ENCODE data around the gene CAB39. TPM values are rescaled to one million over a fixed set of nuclear protein-coding genes. Genes with fewer than 3 reads are reported as not detected.

The CAB39 gene
- total RNA-seq, 2 experiments from 2014 or later: 128 to 129 TPM

GRCh38 chr2:230738391-230738811 is 25.8 kb downstream of the CAB39 start:
- ChIA-PET CTCF (no interaction called here), POLR2A (interaction anchor here (1.0 kb wide), 1 partner anchor 10 kb away, joined by 3 read pairs; no protein-coding TSS in a partner anchor)
- Mint-ChIP-seq H3K9me3 (no peaks in the 10 kb centered on the region), H3K36me3 (peaks cover 32% of the 10 kb centered on the region), H3K4me3 (no peak overlapping the region), H3K27ac (peak overlapping the region; percentile 63), H3K27me3 (no peaks in the 10 kb centered on the region), H3K4me1 (ENCODE audit: low read depth) (peaks cover 77% of the 10 kb centered on the region)
- intact Hi-C loops (cut with micrococcal nuclease): loop anchor here (5.0 kb wide), 1 partner anchor 34 kb away; no protein-coding TSS in a partner anchor
- no peak for DNase-seq

GRCh38 chr2:230738924-230739323 is 26.3 kb downstream of the CAB39 start:
- Mint-ChIP-seq H3K9me3 (no peaks in the 10 kb centered on the region), H3K27me3 (no peaks in the 10 kb centered on the region), H3K36me3 (peaks cover 34% of the 10 kb centered on the region), H3K4me3 (no peak overlapping the region), H3K4me1 (ENCODE audit: low read depth) (peaks cover 72% of the 10 kb centered on the region), H3K27ac (no peak overlapping the region)
- DNase-seq: no peak
- ChIA-PET POLR2A (interaction anchor here (1.0 kb wide), 1 partner anchor 9 kb away, joined by 3 read pairs; no protein-coding TSS in a partner anchor), CTCF (interaction anchor here (1.3 kb wide), 1 partner anchor 85 kb away, joined by 4 read pairs; no protein-coding TSS in a partner anchor)
- intact Hi-C loops (cut with micrococcal nuclease): loop anchor here (5.0 kb wide), 1 partner anchor 33 kb away; no protein-coding TSS in a partner anchor

- H3K27me3 Mint-ChIP-seq: no peaks in the 10 kb centered on the region
- CTCF ChIA-PET: interaction anchor here (1.3 to 1.4 kb wide), 2 partner anchors 76 to 84 kb away, joined by 3 to 4 read pairs; no protein-coding TSS in a partner anchor
- intact Hi-C loops (cut with micrococcal nuclease): loop anchor here (5.0 kb wide), 1 partner anchor 32 kb away; no protein-coding TSS in a partner anchor
These were observed 27.3 kb downstream of the CAB39 start for GRCh38 chr2:230739961-230740360.

GRCh38 chr2:230742781-230743180 is 30.1 kb downstream of the CAB39 start:
- Mint-ChIP-seq H3K36me3 (peaks cover 53% of the 10 kb centered on the region), H3K27me3 (no peaks in the 10 kb centered on the region), H3K4me3 (no peak overlapping the region), H3K9me3 (no peaks in the 10 kb centered on the region), H3K4me1 (ENCODE audit: low read depth) (peaks cover 62% of the 10 kb centered on the region), H3K27ac (no peak overlapping the region)
- DNase-seq: no peak
- CTCF ChIA-PET: interaction anchor here (0.6 to 1.4 kb wide), 2 partner anchors 11 to 30 kb away, joined by 3 to 4 read pairs; no protein-coding TSS in a partner anchor
- POLR2A ChIA-PET: no interaction called here
- intact Hi-C loops (cut with micrococcal nuclease): no loop called here

More at GRCh38 chr2:230739961-230740360, 27.3 kb downstream of the CAB39 start:
- peaks cover 65% of the 10 kb centered on the region for H3K4me1 Mint-ChIP-seq (ENCODE audit: low read depth)
- peak overlapping the region; percentile 38 for H3K27ac Mint-ChIP-seq
- peaks cover 40% of the 10 kb centered on the region for H3K36me3 Mint-ChIP-seq
- DNase-seq: no peak
- no peaks in the 10 kb centered on the region for H3K9me3 Mint-ChIP-seq
- POLR2A ChIA-PET: no interaction called here
- H3K4me3 Mint-ChIP-seq: no peak overlapping the region

GRCh38 chr2:230746213-230746612 is 33.6 kb downstream of the CAB39 start:
- ChIA-PET CTCF (no interaction called here), POLR2A (interaction anchor here (0.9 to 1.8 kb wide), 2 partner anchors 48 to 88 kb away, joined by 3 to 4 read pairs; no protein-coding TSS in a partner anchor)
- intact Hi-C loops (cut with micrococcal nuclease): no loop called here
- Mint-ChIP-seq H3K27ac (no peak overlapping the region), H3K36me3 (peaks cover 38% of the 10 kb centered on the region), H3K27me3 (no peaks in the 10 kb centered on the region), H3K4me3 (no peak overlapping the region), H3K4me1 (ENCODE audit: low read depth) (peaks cover 56% of the 10 kb centered on the region), H3K9me3 (no peaks in the 10 kb centered on the region)
- DNase-seq: no peak

GRCh38 chr2:230748087-230748486 is 35.4 kb downstream of the CAB39 start:
- no peak overlapping the region for H3K4me3 Mint-ChIP-seq
- H3K4me1 Mint-ChIP-seq (ENCODE audit: low read depth): peaks cover 65% of the 10 kb centered on the region
- no peak overlapping the region for H3K27ac Mint-ChIP-seq
- H3K9me3 Mint-ChIP-seq: no peaks in the 10 kb centered on the region
- H3K27me3 Mint-ChIP-seq: no peaks in the 10 kb centered on the region
- peaks cover 40% of the 10 kb centered on the region for H3K36me3 Mint-ChIP-seq
- intact Hi-C loops (cut with micrococcal nuclease): no loop called here
- ChIA-PET POLR2A (interaction anchor here (1.0 kb wide), 1 partner anchor 10 kb away, joined by 3 read pairs; no protein-coding TSS in a partner anchor), CTCF (no interaction called here)
- DNase-seq: peak; percentile 45

- Mint-ChIP-seq H3K4me1 (ENCODE audit: low read depth) (peaks cover 67% of the 10 kb centered on the region), H3K27ac (no peak overlapping the region), H3K9me3 (no peaks in the 10 kb centered on the region), H3K4me3 (no peak overlapping the region), H3K36me3 (peaks cover 37% of the 10 kb centered on the region), H3K27me3 (no peaks in the 10 kb centered on the region)
- ChIA-PET POLR2A (no interaction called here), CTCF (interaction anchor here (0.7 to 1.0 kb wide), 2 partner anchors 14 to 26 kb away, joined by 3 read pairs; no protein-coding TSS in a partner anchor)
- intact Hi-C loops (cut with micrococcal nuclease): no loop called here
- DNase-seq: no peak
These were observed 36.5 kb downstream of the CAB39 start for GRCh38 chr2:230749111-230749510.

- no peak overlapping the region for H3K4me3 Mint-ChIP-seq
- ChIA-PET POLR2A (interaction anchor here (1.0 kb wide), 1 partner anchor 12 kb away, joined by 3 read pairs; no protein-coding TSS in a partner anchor), CTCF (interaction anchor here (0.8 kb wide), 1 partner anchor 37 kb away, joined by 3 read pairs; no protein-coding TSS in a partner anchor)
- H3K4me1 Mint-ChIP-seq (ENCODE audit: low read depth): peaks cover 76% of the 10 kb centered on the region
- no peak for DNase-seq
- intact Hi-C loops (cut with micrococcal nuclease): loop anchor here (1.0 to 5.0 kb wide), 5 partner anchors 14 to 54 kb away; no protein-coding TSS in a partner anchor
- H3K36me3 Mint-ChIP-seq: peaks cover 28% of the 10 kb centered on the region
- peak overlapping the region; percentile 76 for H3K27ac Mint-ChIP-seq
- no peaks in the 10 kb centered on the region for H3K27me3 Mint-ChIP-seq
- H3K9me3 Mint-ChIP-seq: no peaks in the 10 kb centered on the region
These were observed 38.4 kb downstream of the CAB39 start for GRCh38 chr2:230751062-230751461.

- Mint-ChIP-seq H3K9me3 (no peaks in the 10 kb centered on the region), H3K4me3 (no peak overlapping the region), H3K4me1 (ENCODE audit: low read depth) (peaks cover 79% of the 10 kb centered on the region), H3K27ac (no peak overlapping the region), H3K27me3 (no peaks in the 10 kb centered on the region), H3K36me3 (peaks cover 26% of the 10 kb centered on the region)
- DNase-seq: no peak
- intact Hi-C loops (cut with micrococcal nuclease): loop anchor here (5.0 kb wide), 1 partner anchor 37 kb away; no protein-coding TSS in a partner anchor
- CTCF ChIA-PET: no interaction called here
- POLR2A ChIA-PET: no interaction called here
These were observed 41.6 kb downstream of the CAB39 start for GRCh38 chr2:230754200-230754599.

GRCh38 chr2:230757476-230757875 is 44.8 kb downstream of the CAB39 start:
- H3K9me3 Mint-ChIP-seq: no peaks in the 10 kb centered on the region
- ChIA-PET POLR2A (no interaction called here), CTCF (interaction anchor here (1.0 to 1.1 kb wide), 2 partner anchors 40 to 43 kb away, joined by 3 to 4 read pairs; no protein-coding TSS in a partner anchor)
- no peaks in the 10 kb centered on the region for H3K27me3 Mint-ChIP-seq
- peak overlapping the region; percentile 52 for H3K27ac Mint-ChIP-seq
- H3K4me1 Mint-ChIP-seq (ENCODE audit: low read depth): peaks cover 76% of the 10 kb centered on the region
- no peak overlapping the region for H3K4me3 Mint-ChIP-seq
- peaks cover 39% of the 10 kb centered on the region for H3K36me3 Mint-ChIP-seq
- intact Hi-C loops (cut with micrococcal nuclease): no loop called here
- DNase-seq: no peak

- Mint-ChIP-seq H3K4me3 (no peak overlapping the region), H3K4me1 (ENCODE audit: low read depth) (peaks cover 70% of the 10 kb centered on the region), H3K27ac (peak overlapping the region; percentile 61), H3K9me3 (no peaks in the 10 kb centered on the region), H3K27me3 (no peaks in the 10 kb centered on the region), H3K36me3 (peaks cover 36% of the 10 kb centered on the region)
- intact Hi-C loops (cut with micrococcal nuclease): no loop called here
- ChIA-PET CTCF (interaction anchor here (1.0 kb wide), 1 partner anchor 44 kb away, joined by 4 read pairs; no protein-coding TSS in a partner anchor), POLR2A (interaction anchor here (0.6 kb wide), 1 partner anchor 164 kb away, joined by 3 read pairs; no protein-coding TSS in a partner anchor)
- DNase-seq: no peak
These were observed 46.2 kb downstream of the CAB39 start for GRCh38 chr2:230758566-230759480.

Measured in activated CD4-positive, alpha-beta memory T cell treated with anti-CD3 and anti-CD28 coated beads for 36 hours (primary cell).